Lung (tissue), 12 donors: Measurements from ENCODE around the gene GUCD1. TPM values are rescaled to one million over a fixed set of nuclear protein-coding genes. Genes with fewer than 3 reads are reported as not detected.

Experiments used
- ATAC-seq: fragments of 200-7000 bp; cut with Tn5 transposase; one replicate; pipeline ENCODE4 v1.9.1; 2020; ENCODE audit warnings: moderate number of reproducible peaks; ENCODE audit not compliant: insufficient read depth, low FRiP score
- DNase-seq, 3 donors: peaks; one replicate each; pipeline ENCODE4 v3.0.0-alpha.2; 2013 to 2017
- H3K27ac ChIP-seq, 2 donors: one replicate each; pipeline ENCODE4 v1.5.1; 2013; ENCODE audit warnings: mild to moderate bottlenecking in 2 of 2, moderate library complexity in 2 of 2, control low read depth in 1 of 2, inconsistent platforms in 1 of 2, low read depth in 1 of 2, low read length in 1 of 2
- H3K27me3 ChIP-seq, 3 donors: one replicate each; pipeline ENCODE4 v1.5.1; 2013; ENCODE audit warnings: low read length in 2 of 3; ENCODE audit not compliant: control insufficient read depth in 3 of 3, insufficient read depth in 3 of 3
- H3K36me3 ChIP-seq, 4 donors: one replicate each; pipeline ENCODE4 v1.5.1; 2013; ENCODE audit warnings: low read length in 4 of 4, mild to moderate bottlenecking in 1 of 4, moderate library complexity in 1 of 4; ENCODE audit not compliant: control insufficient read depth in 4 of 4, insufficient read depth in 4 of 4
- H3K4me1 ChIP-seq, 5 donors: one replicate each; pipeline ENCODE4 v1.5.1; 2013; ENCODE audit warnings: low read length in 5 of 5, mild to moderate bottlenecking in 2 of 5, moderate library complexity in 1 of 5; ENCODE audit not compliant: control insufficient read depth in 5 of 5, insufficient read depth in 5 of 5
- H3K4me3 ChIP-seq: one replicate; pipeline ENCODE4 v1.5.1; 2013; ENCODE audit warnings: mild to moderate bottlenecking, control low read depth, moderate library complexity
- H3K9ac ChIP-seq, 2 donors: one replicate each; pipeline ENCODE4 v1.5.1; 2013; ENCODE audit warnings: low read length in 2 of 2, control low read depth in 1 of 2; ENCODE audit not compliant: insufficient read depth in 1 of 2
- H3K9me3 ChIP-seq, 4 donors: one replicate each; pipeline ENCODE4 v1.5.1; 2013; ENCODE audit warnings: low read length in 3 of 4, mild to moderate bottlenecking in 1 of 4, moderate library complexity in 1 of 4; ENCODE audit not compliant: control insufficient read depth in 4 of 4, insufficient read depth in 3 of 4
- WGBS, 2 donors: extraction: QIAGEN DNeasy Blood & Tissue Kit; methylation state at CpG; one replicate each; pipeline ENCODE4 v1.1.7; 2013; 5-methylcytosine and 5-hydroxymethylcytosine counted together
- polyA plus RNA-seq, 2 donors: library from polyadenylated mRNA; stranded (reverse); fragments of 200-250 nt; gene quantifications; one replicate each; pipeline ENCODE4 v1.2.1, GENCODE V29; 2013
- total RNA-seq, 2 donors: library from RNA; depleted of rRNA in 1 of 2; stranded (reverse); fragments of >200 nt in 1 of 2; gene quantifications; one replicate each; pipeline ENCODE4 v1.2.1, GENCODE V29; 2014 to 2021
- TF ChIP-seq, protein P1 (sequence below): IDR thresholded peaks from 2 replicates; pipeline ENCODE4 v1.5.1; 2012; ENCODE audit warnings: mild to moderate bottlenecking; ENCODE audit errors: control extremely low read depth, extremely low read depth
- donor health status: control.
- donor health status: control.
- donor health status: Bipolar disorder and iron deficiency.
- donor health status: healthy.
- donor health status: DM: yes; HTN: yes; CAD: no.

Gene GUCD1
- total and polyA plus RNA-seq, 4 donors, result 87.8 to 130 (median 107) TPM

DNA sequence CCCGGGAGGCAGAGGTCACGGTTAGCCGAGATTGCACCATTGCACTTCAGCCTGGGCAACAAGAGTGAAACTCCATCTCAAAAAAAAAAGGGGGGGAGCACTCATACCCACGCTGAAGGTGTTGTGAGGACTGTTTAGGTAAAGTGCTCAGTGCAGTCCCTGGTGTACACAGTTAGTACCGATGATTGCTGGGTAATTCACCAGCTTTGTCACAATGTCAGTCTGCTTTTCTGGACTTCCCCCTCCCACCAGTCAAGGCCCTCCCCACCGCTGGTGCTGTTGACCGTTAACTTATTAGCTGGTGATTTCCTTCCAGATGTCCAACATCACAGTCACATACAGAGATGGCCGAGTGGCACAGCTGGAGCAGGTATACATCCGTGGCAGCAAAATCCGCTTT lies 12.7 kb upstream of the GUCD1 start:
- no peak for ATAC-seq
- Histone ChIP-seq H3K9ac (no peak overlapping the region), H3K4me1 (peaks cover 6 to 16% (median 9%) of the 10 kb centered on the region in 5 donors), H3K27me3 (no peaks in the 10 kb centered on the region), H3K9me3 (no peaks in the 10 kb centered on the region), H3K36me3 (peaks cover 18 to 44% (median 32%) of the 10 kb centered on the region in 4 donors), H3K4me3 (no peak overlapping the region), H3K27ac (no peak overlapping the region)
- TF ChIP-seq, protein P1, sequence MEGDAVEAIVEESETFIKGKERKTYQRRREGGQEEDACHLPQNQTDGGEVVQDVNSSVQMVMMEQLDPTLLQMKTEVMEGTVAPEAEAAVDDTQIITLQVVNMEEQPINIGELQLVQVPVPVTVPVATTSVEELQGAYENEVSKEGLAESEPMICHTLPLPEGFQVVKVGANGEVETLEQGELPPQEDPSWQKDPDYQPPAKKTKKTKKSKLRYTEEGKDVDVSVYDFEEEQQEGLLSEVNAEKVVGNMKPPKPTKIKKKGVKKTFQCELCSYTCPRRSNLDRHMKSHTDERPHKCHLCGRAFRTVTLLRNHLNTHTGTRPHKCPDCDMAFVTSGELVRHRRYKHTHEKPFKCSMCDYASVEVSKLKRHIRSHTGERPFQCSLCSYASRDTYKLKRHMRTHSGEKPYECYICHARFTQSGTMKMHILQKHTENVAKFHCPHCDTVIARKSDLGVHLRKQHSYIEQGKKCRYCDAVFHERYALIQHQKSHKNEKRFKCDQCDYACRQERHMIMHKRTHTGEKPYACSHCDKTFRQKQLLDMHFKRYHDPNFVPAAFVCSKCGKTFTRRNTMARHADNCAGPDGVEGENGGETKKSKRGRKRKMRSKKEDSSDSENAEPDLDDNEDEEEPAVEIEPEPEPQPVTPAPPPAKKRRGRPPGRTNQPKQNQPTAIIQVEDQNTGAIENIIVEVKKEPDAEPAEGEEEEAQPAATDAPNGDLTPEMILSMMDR, result no peak
- no peak for DNase-seq
- WGBS, 2 donors, result 68 to 87% methylated on average over 10 of the region's 10 CpGs

DNA sequence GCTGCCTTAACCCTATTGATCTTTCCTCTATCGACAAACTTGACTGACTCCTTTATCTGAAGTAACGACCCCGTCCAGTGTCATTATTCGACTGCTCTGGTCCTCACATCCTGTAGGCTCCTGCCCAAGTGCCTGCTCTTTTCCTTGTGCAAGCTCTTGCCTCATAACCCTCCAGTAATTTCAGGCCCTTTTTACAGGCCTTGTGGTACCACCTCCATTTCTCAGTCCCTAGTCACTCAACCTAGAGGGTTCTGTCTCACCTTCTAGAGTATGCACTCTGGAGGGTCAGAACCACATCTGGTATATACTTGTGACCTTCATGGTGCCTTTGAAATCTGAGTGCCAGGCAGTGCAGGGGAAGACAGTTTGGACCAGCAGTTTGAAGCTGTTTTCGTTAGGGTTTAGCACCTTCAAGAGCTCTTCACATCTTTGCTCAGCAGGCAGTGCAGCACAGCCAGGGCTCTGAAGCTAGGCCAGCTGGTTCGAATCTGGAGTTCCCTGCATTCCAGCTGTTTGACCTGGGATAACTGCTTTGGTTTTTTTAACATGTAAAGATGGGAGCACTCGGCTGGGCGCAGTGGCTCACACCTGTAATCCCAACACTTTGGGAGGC lies 12.1 kb upstream of the GUCD1 start:
- peak; percentile 34 for ATAC-seq
- 57 to 60% methylated on average over 8 of the region's 8 CpGs for WGBS, 2 donors
- H3K36me3 ChIP-seq, result peaks cover 15 to 41% (median 28%) of the 10 kb centered on the region in 4 donors
- no peaks in the 10 kb centered on the region for H3K9me3 ChIP-seq
- TF ChIP-seq, protein P1, result no peak
- peaks cover 6 to 16% (median 9%) of the 10 kb centered on the region in 5 donors for H3K4me1 ChIP-seq
- peak in 1 of 3 donors; percentile 18 for DNase-seq
- H3K9ac ChIP-seq, result peak overlapping the region; percentile 46 to 47
- no peaks in the 10 kb centered on the region for H3K27me3 ChIP-seq
- no peak overlapping the region for H3K4me3 ChIP-seq
- H3K27ac ChIP-seq, result peak overlapping the region in 1 of 2 donors; percentile 3

DNA sequence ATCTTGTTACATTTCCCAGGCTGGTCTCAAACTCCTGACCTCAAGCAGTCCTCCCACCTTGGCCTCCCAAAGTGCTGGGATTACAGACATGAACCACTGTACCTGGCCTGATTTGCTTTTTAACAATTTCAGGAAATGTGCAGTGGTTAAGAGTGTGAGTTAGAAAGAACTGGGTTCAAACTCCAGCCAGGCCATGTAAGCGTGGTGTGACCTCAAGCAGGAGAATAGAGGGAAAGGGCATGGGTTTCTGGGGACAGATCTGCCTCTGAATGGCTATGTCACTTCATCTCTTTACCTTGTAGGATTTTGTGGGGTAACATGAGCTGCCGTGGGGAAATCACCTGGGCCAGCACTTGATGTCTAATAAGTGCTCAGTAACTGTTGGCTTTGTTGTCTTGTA lies 10.1 kb upstream of the GUCD1 start:
- Histone ChIP-seq H3K4me1 (peaks cover 6 to 16% (median 9%) of the 10 kb centered on the region in 5 donors), H3K9ac (no peak overlapping the region), H3K9me3 (no peaks in the 10 kb centered on the region), H3K27me3 (no peaks in the 10 kb centered on the region), H3K4me3 (no peak overlapping the region), H3K36me3 (peaks cover 11 to 33% (median 27%) of the 10 kb centered on the region in 4 donors), H3K27ac (no peak overlapping the region)
- 85 to 97% methylated on average over 2 of the region's 2 CpGs for WGBS, 2 donors
- TF ChIP-seq, protein P1, result no peak
- no peak for ATAC-seq
- no peak for DNase-seq
